Bronchial epithelial cell (primary cell): ENCODE data around the gene OR52L1. TPM values are rescaled to one million over a fixed set of nuclear protein-coding genes. Genes with fewer than 3 reads are reported as not detected.

ENCODE experiments used
- DNase-seq: peaks from one replicate; pipeline ENCODE4 v3.0.0-alpha.2; 2010; ENCODE audit warnings: low read depth
- FAIRE-seq: peaks from 2 replicates; lab custom pipeline; 2011; peaks lifted over from hg19 to GRCh38; lab: Jason Lieb, UNC
- H3K27me3 ChIP-seq: 2 replicates; pipeline ENCODE4 v1.5.1; 2011; ENCODE audit warnings: low read length; ENCODE audit not compliant: control insufficient read depth, insufficient read depth
- H3K36me3 ChIP-seq: 2 replicates; pipeline ENCODE4 v1.5.1; 2011; ENCODE audit warnings: low read length; ENCODE audit not compliant: control insufficient read depth, insufficient read depth
- H3K4me3 ChIP-seq: 2 replicates; pipeline ENCODE4 v1.5.1; 2011; ENCODE audit warnings: mild to moderate bottlenecking, low read depth, low read length, control low read depth
- CTCF ChIP-seq: IDR thresholded peaks from 2 replicates; pipeline ENCODE4 v1.5.1; 2011; ENCODE audit warnings: mild to moderate bottlenecking, moderate library complexity, low read length, control low read depth, inconsistent platforms; ENCODE audit not compliant: insufficient read depth, severe bottlenecking
- total RNA-seq: library from RNA; depleted of rRNA; stranded (reverse); fragments of >200 nt; gene quantifications from 2 replicates; pipeline ENCODE4 v1.2.1, GENCODE V29; 2014

The OR52L1 gene
- total RNA-seq, 1 donor from 2014 or later = not detected

- no peak for TF ChIP-seq CTCF
- Histone ChIP-seq H3K27me3 (no peaks in the 10 kb centered on the region), H3K36me3 (no peaks in the 10 kb centered on the region), H3K4me3 (no peak overlapping the region)
- DNase-seq (no peak), FAIRE-seq (no peak)
These were observed 26.3 kb upstream of the OR52L1 start for GRCh38 chr11:6013042-6013441.

GRCh38 chr11:6012035-6012668 lies 25.4 kb upstream of the OR52L1 start:
- DNase-seq (no peak), FAIRE-seq (no peak)
- Histone ChIP-seq H3K27me3 (no peaks in the 10 kb centered on the region), H3K4me3 (no peak overlapping the region), H3K36me3 (no peaks in the 10 kb centered on the region)
- TF ChIP-seq CTCF = no peak

- H3K27me3 ChIP-seq = no peaks in the 10 kb centered on the region
These were observed 20.1 kb upstream of the OR52L1 start, which contains the start of gene OR56A4 for GRCh38 chr11:6006846-6007245. Gene OR56A4, minus strand, starts transcription at chr11:6006946. Its CDS starts 3,954 bp downstream, at chr11:6002992.

GRCh38 chr11:6006395-6006794 lies 19.6 kb upstream of the OR52L1 start:
- Histone ChIP-seq H3K4me3 (no peak overlapping the region), H3K27me3 (no peaks in the 10 kb centered on the region), H3K36me3 (no peaks in the 10 kb centered on the region)
- FAIRE-seq (no peak), DNase-seq (peak; percentile 8)
- TF ChIP-seq CTCF = no peak

More at GRCh38 chr11:6006846-6007245, 20.1 kb upstream of the OR52L1 start, which contains the start of gene OR56A4:
- H3K36me3 ChIP-seq = no peaks in the 10 kb centered on the region
- H3K4me3 ChIP-seq = no peak within 1 kb of the TSS
- DNase-seq (no peak), FAIRE-seq (no peak)
- no peak for TF ChIP-seq CTCF

- peak; percentile 86 for FAIRE-seq
- Histone ChIP-seq H3K4me3 (no peak overlapping the region), H3K36me3 (no peaks in the 10 kb centered on the region), H3K27me3 (no peaks in the 10 kb centered on the region)
- no peak for TF ChIP-seq CTCF
- DNase-seq = no peak
These were observed 15.5 kb upstream of the OR52L1 start for GRCh38 chr11:6002202-6002699.
